H1 (cell line): ENCODE measurements around the gene PPP1R3E. TPM values are rescaled to one million over a fixed set of nuclear protein-coding genes. Genes with fewer than 3 reads are reported as not detected.

ENCODE experiments used
- BACH1 ChIP-seq: IDR thresholded peaks from 2 replicates; pipeline ENCODE4 v1.6.1; 2012; ENCODE audit warnings: low read length, improper control_type of control experiment
- CTCF ChIP-seq, 3 experiments: IDR thresholded peaks; 1 replicate in 2 of 3; 2 replicates in 1 of 3; pipeline versions ENCODE4 v1.5.1 to v1.6.1; 2011; ENCODE audit warnings: low read length in 3 of 3, mild to moderate bottlenecking in 3 of 3, inconsistent platforms in 2 of 3, low read depth in 1 of 3, moderate library complexity in 1 of 3; ENCODE audit not compliant: insufficient read depth in 1 of 3; ENCODE audit errors: control extremely low read depth in 1 of 3
- SRF ChIP-seq: IDR thresholded peaks from 2 replicates; pipeline ENCODE4 v1.6.1; 2011; ENCODE audit warnings: mild to moderate bottlenecking, low read depth, low read length, moderate library complexity
- polyA plus RNA-seq, 7 experiments: library from polyadenylated mRNA; depleted of rRNA in 3 of 7; stranded (reverse) in 5 of 7; unstranded in 2 of 7; fragments of >200 nt in 5 of 7; fragments of 200-250 nt in 2 of 7; gene quantifications; 1 replicate in 5 of 7; 2 replicates in 1 of 7; 4 replicates in 1 of 7; pipeline versions ENCODE4 v1.2.1 to v1.2.3, GENCODE V29; 2011 to 2013; ENCODE audit warnings: missing spikeins in 2 of 7, mixed read lengths in 2 of 7
- total RNA-seq: library from RNA; stranded (reverse); fragmentation: NEBNext Ultra II Directional; extraction: Animal tissue kit (Norgen Biotek cat#: 25700); gene quantifications from 2 replicates; pipeline ENCODE4 v1.2.1, GENCODE V29; 2021

Gene PPP1R3E
- total and polyA plus RNA-seq, 2 of the 8 experiments (the other 6 are each of a cell fraction or from before 2014, with no cell fraction given): 4.4 to 4.7 TPM

- TF ChIP-seq CTCF (IDR thresholded peaks at IDR 0.05; ENCODE audit: control extremely low read depth in 1 of 3, insufficient read depth in 1 of 3, low read depth in 1 of 3, low read length in 3 of 3) (peak; percentile 64 to 80 (median 66)), BACH1 (no peak), SRF (no peak)
Observed at GRCh38 chr14:23294734-23295561, 7.7 kb downstream of the PPP1R3E start (continued).
